ENCODE results near the gene PCNT. TPM values are rescaled to one million over a fixed set of nuclear protein-coding genes. Genes with fewer than 3 reads are reported as not detected.

Gene PCNT
- total and polyA plus RNA-seq, 2 donors (not counting 1 experiment from before 2014, with no cell fraction given) = 20.3 to 58.1 TPM

GRCh38 chr21:46352164-46352515, 28.2 kb downstream of the PCNT start:
- ChIA-PET POLR2A (no interaction called here), CTCF (interaction anchor here (1.1 kb wide), 1 partner anchor 209 kb away, joined by 3 read pairs; no protein-coding TSS in a partner anchor)
- H3K27ac Mint-ChIP-seq = no peak overlapping the region
- DNase-seq = no peak
- H3K4me2 ChIP-seq (replicated peaks; ENCODE audit: low read depth, low read length, poor library complexity, severe bottlenecking) = no peak overlapping the region
- H4K20me1 ChIP-seq (ENCODE audit: control insufficient read depth, insufficient read depth, low read length, poor library complexity, severe bottlenecking) = no peaks in the 10 kb centered on the region
- no peaks in the 10 kb centered on the region for H3K4me1 ChIP-seq (ENCODE audit: control insufficient read depth in 2 of 2, insufficient read depth in 2 of 2, low read length in 2 of 2)
- no peaks in the 10 kb centered on the region for H3K27me3 Mint-ChIP-seq
- H3K27me3 ChIP-seq (replicated peaks in 1 of 4; ENCODE audit: control extremely low read depth in 1 of 4, control insufficient read depth in 3 of 4, insufficient read depth in 4 of 4, low read length in 3 of 4) = no peaks in the 10 kb centered on the region
- peaks cover 0 to 3% (median 0%) of the 10 kb centered on the region in 3 donors for H3K9me3 ChIP-seq (ENCODE audit: control extremely low read depth in 1 of 3, control insufficient read depth in 2 of 3, insufficient read depth in 1 of 3, low read length in 2 of 3)
- TF ChIP-seq CTCF (IDR thresholded peaks at IDR 0.05) = no peak
- no peak for TF ChIP-seq EZH2 (IDR thresholded peaks at IDR 0.05; ENCODE audit: borderline replicate concordance, insufficient read depth, low read depth, low read length, poor library complexity, severe bottlenecking)
- 97% methylated on average over 11 of the region's 11 CpGs for WGBS (ENCODE audit: insufficient coverage)
- no peak overlapping the region for H3K4me3 Mint-ChIP-seq
- peaks cover 0 to 75% of the 10 kb centered on the region in 2 experiments for H3K36me3 ChIP-seq (replicated peaks in 1 of 2; ENCODE audit: control extremely low read depth in 1 of 2, control insufficient read depth in 1 of 2, extremely low read depth in 1 of 2, insufficient read depth in 2 of 2, low read length in 1 of 2)
- no peak overlapping the region for H2AFZ ChIP-seq (ENCODE audit: insufficient read depth, low read depth, low read length, poor library complexity, severe bottlenecking)
- no peaks in the 10 kb centered on the region for H3K79me2 ChIP-seq (ENCODE audit: control insufficient read depth, insufficient read depth, low read length)
- H3K4me3 ChIP-seq (ENCODE audit: control extremely low read depth in 1 of 5, extremely low read depth in 1 of 5, insufficient read depth in 1 of 5, low read depth in 2 of 5, low read length in 4 of 5) = no peak overlapping the region
- H3K4me1 Mint-ChIP-seq = peaks cover under 1% of the 10 kb centered on the region
- no peak for ATAC-seq (ENCODE audit: low read depth)
- H3K9me3 Mint-ChIP-seq (ENCODE audit: insufficient read depth) = no peaks in the 10 kb centered on the region
- no peak overlapping the region for H3K27ac ChIP-seq (ENCODE audit: low read length in 2 of 2)
- H3K9ac ChIP-seq (ENCODE audit: low read length) = no peak overlapping the region
- intact Hi-C loops (cut with micrococcal nuclease) = no loop called here

GRCh38 chr21:46352913-46353312, 29.0 kb downstream of the PCNT start:
- Histone ChIP-seq H3K27ac (ENCODE audit: low read length in 2 of 2) (no peak overlapping the region), H3K9me3 (ENCODE audit: control extremely low read depth in 1 of 3, control insufficient read depth in 2 of 3, insufficient read depth in 1 of 3, low read length in 2 of 3) (peaks cover 0 to 3% (median 0%) of the 10 kb centered on the region in 3 donors), H3K4me3 (ENCODE audit: control extremely low read depth in 1 of 5, extremely low read depth in 1 of 5, insufficient read depth in 1 of 5, low read depth in 2 of 5, low read length in 4 of 5) (no peak overlapping the region), H3K9ac (ENCODE audit: low read length) (no peak overlapping the region), H3K4me2 (replicated peaks; ENCODE audit: low read depth, low read length, poor library complexity, severe bottlenecking) (no peak overlapping the region), H3K27me3 (replicated peaks in 1 of 4; ENCODE audit: control extremely low read depth in 1 of 4, control insufficient read depth in 3 of 4, insufficient read depth in 4 of 4, low read length in 3 of 4) (no peaks in the 10 kb centered on the region), H3K79me2 (ENCODE audit: control insufficient read depth, insufficient read depth, low read length) (no peaks in the 10 kb centered on the region), H3K4me1 (ENCODE audit: control insufficient read depth in 2 of 2, insufficient read depth in 2 of 2, low read length in 2 of 2) (peaks cover 0 to 3% of the 10 kb centered on the region in 2 donors), H3K36me3 (replicated peaks in 1 of 2; ENCODE audit: control extremely low read depth in 1 of 2, control insufficient read depth in 1 of 2, extremely low read depth in 1 of 2, insufficient read depth in 2 of 2, low read length in 1 of 2) (peaks cover 0 to 70% of the 10 kb centered on the region in 2 experiments), H2AFZ (ENCODE audit: insufficient read depth, low read depth, low read length, poor library complexity, severe bottlenecking) (no peak overlapping the region), H4K20me1 (ENCODE audit: control insufficient read depth, insufficient read depth, low read length, poor library complexity, severe bottlenecking) (no peaks in the 10 kb centered on the region)
- TF ChIP-seq EZH2 (IDR thresholded peaks at IDR 0.05; ENCODE audit: borderline replicate concordance, insufficient read depth, low read depth, low read length, poor library complexity, severe bottlenecking) (no peak), CTCF (IDR thresholded peaks at IDR 0.05) (no peak)
- WGBS (ENCODE audit: insufficient coverage) = 98% methylated on average over 11 of the region's 14 CpGs
- no peaks in the 10 kb centered on the region for H3K27me3 Mint-ChIP-seq
- POLR2A ChIA-PET = no interaction called here
- peaks cover 2% of the 10 kb centered on the region for H3K4me1 Mint-ChIP-seq
- CTCF ChIA-PET = no interaction called here
- no peaks in the 10 kb centered on the region for H3K9me3 Mint-ChIP-seq (ENCODE audit: insufficient read depth)
- no peak overlapping the region for H3K27ac Mint-ChIP-seq
- DNase-seq = no peak
- H3K4me3 Mint-ChIP-seq = no peak overlapping the region
- intact Hi-C loops (cut with micrococcal nuclease) = no loop called here
- no peak for ATAC-seq (ENCODE audit: low read depth)

Measured in B cell (primary cell).